Neural cell (in vitro differentiated cells): ENCODE measurements around the gene ATF6. TPM values are rescaled to one million over a fixed set of nuclear protein-coding genes. Genes with fewer than 3 reads are reported as not detected.

Source experiments
- H2AFZ ChIP-seq: fragments of 200-600, 300-800 bp; sonication (generic), shearing (Covaris generic); 2 replicates; pipeline ENCODE4 v1.6.0; 2014; ENCODE audit warnings: low read depth, mild to moderate bottlenecking, antibody characterized with exemption, low read length, moderate library complexity
- H3F3A ChIP-seq: fragments of 200-600 bp; shearing (Covaris generic); 2 replicates; pipeline ENCODE4 v1.6.1; 2016; ENCODE audit warnings: mild to moderate bottlenecking, moderate library complexity, mixed read lengths, antibody characterized with exemption, low read length; ENCODE audit not compliant: insufficient read depth, poor library complexity, severe bottlenecking
- H3K27ac ChIP-seq: fragments of 200-600, 300-800 bp; sonication (generic), shearing (Covaris generic); 2 replicates; pipeline ENCODE4 v1.5.1; 2014; ENCODE audit warnings: mild to moderate bottlenecking, low read length, moderate library complexity
- H3K27me3 ChIP-seq: fragments of 300-800, 200-600 bp; sonication (generic), shearing (Covaris generic); 2 replicates; pipeline ENCODE4 v1.6.0; 2014; ENCODE audit warnings: mild to moderate bottlenecking, low read depth, low read length, moderate library complexity; ENCODE audit not compliant: insufficient read depth
- H3K36me3 ChIP-seq: fragments of 300-800, 200-600 bp; sonication (generic), shearing (Covaris generic); 2 replicates; pipeline ENCODE4 v1.5.1; 2014; ENCODE audit warnings: mild to moderate bottlenecking, antibody characterized with exemption, low read length, moderate library complexity; ENCODE audit not compliant: insufficient read depth
- H3K4me2 ChIP-seq: fragments of 300-800, 200-600 bp; sonication (generic), shearing (Covaris generic); 2 replicates; pipeline ENCODE4 v1.6.0; 2014; ENCODE audit warnings: mild to moderate bottlenecking, low read length
- H3K4me3 ChIP-seq: fragments of 300-800, 200-600 bp; sonication (generic), shearing (Covaris generic); 2 replicates; pipeline ENCODE4 v1.5.1; 2014; ENCODE audit warnings: mild to moderate bottlenecking, low read length, moderate library complexity
- H3K79me2 ChIP-seq: fragments of 200-600 bp; shearing (Covaris generic); replicated peaks from 2 replicates; pipeline ENCODE4 v1.6.0; 2014; ENCODE audit warnings: mild to moderate bottlenecking, low read length, moderate library complexity; ENCODE audit not compliant: insufficient read depth
- H3K9ac ChIP-seq: fragments of 300-800, 200-600 bp; sonication (generic), shearing (Covaris generic); 2 replicates; pipeline ENCODE4 v1.6.1; 2016; ENCODE audit warnings: mild to moderate bottlenecking, low read length, mixed read lengths
- H3K9me2 ChIP-seq: fragments of 200-600 bp; shearing (Covaris generic); 2 replicates; pipeline ENCODE4 v1.6.1; 2016; ENCODE audit warnings: mild to moderate bottlenecking, low read length, mixed read lengths; ENCODE audit not compliant: insufficient read depth
- H3K9me3 ChIP-seq: fragments of 200-600, 300-800 bp; sonication (generic), shearing (Covaris generic); 2 replicates; pipeline ENCODE4 v1.6.1; 2016; ENCODE audit warnings: mild to moderate bottlenecking, mixed run types, low read length, moderate library complexity, mixed read lengths
- H4K20me1 ChIP-seq: fragments of 200-600 bp; shearing (Covaris generic); 2 replicates; pipeline ENCODE4 v1.6.1; 2016; ENCODE audit warnings: mild to moderate bottlenecking, mixed run types; ENCODE audit not compliant: insufficient read depth
- CTCF ChIP-seq: fragments of 450-650 bp; IDR thresholded peaks from 2 replicates; pipeline ENCODE4 v1.5.1; 2014; ENCODE audit warnings: antibody characterized with exemption, mild to moderate bottlenecking, moderate library complexity; ENCODE audit not compliant: poor library complexity, severe bottlenecking
- EP300 ChIP-seq: fragments of 450-650 bp; conservative IDR thresholded peaks from 2 replicates; pipeline ENCODE4 v1.6.1; 2014; ENCODE audit warnings: antibody characterized with exemption, mild to moderate bottlenecking, moderate library complexity; ENCODE audit not compliant: poor library complexity, severe bottlenecking
- EZH2 ChIP-seq: fragments of 200-600, 300-800 bp; shearing (Covaris generic), sonication (generic); IDR thresholded peaks from 2 replicates; pipeline ENCODE4 v1.6.1; 2014; ENCODE audit warnings: antibody characterized with exemption, low read length, borderline replicate concordance, mild to moderate bottlenecking; ENCODE audit not compliant: insufficient read depth, poor library complexity, severe bottlenecking
- MXI1 ChIP-seq: fragments of 450-650 bp; conservative IDR thresholded peaks from 2 replicates; pipeline ENCODE4 v1.6.1; 2014; ENCODE audit warnings: antibody characterized with exemption, mild to moderate bottlenecking; ENCODE audit not compliant: poor library complexity, severe bottlenecking
- POLR2AphosphoS5 ChIP-seq: IDR thresholded peaks from 2 replicates; pipeline ENCODE4 v1.6.1; 2012
- RAD21 ChIP-seq: fragments of 450-650 bp; conservative IDR thresholded peaks from 2 replicates; pipeline ENCODE4 v1.6.1; 2014; ENCODE audit warnings: antibody characterized with exemption, mild to moderate bottlenecking, moderate library complexity
- REST ChIP-seq: IDR thresholded peaks from 2 replicates; pipeline ENCODE4 v1.6.1; 2012; ENCODE audit warnings: borderline replicate concordance
- SMC3 ChIP-seq: fragments of 450-650 bp; conservative IDR thresholded peaks from 2 replicates; pipeline ENCODE4 v1.6.1; 2014; ENCODE audit warnings: antibody characterized with exemption, mild to moderate bottlenecking, moderate library complexity; ENCODE audit not compliant: poor library complexity
- TAF1 ChIP-seq: IDR thresholded peaks from 2 replicates; pipeline ENCODE4 v1.6.1; 2012; ENCODE audit warnings: low read depth
- polyA plus RNA-seq: library from polyadenylated mRNA; depleted of rRNA; stranded (reverse); fragments of >200 nt; gene quantifications from 2 replicates; pipeline ENCODE4 v1.2.3, GENCODE V29; 2014

ATF6 gene
- polyA plus RNA-seq, 1 donor from 2014 or later, result 16.6 TPM

DNA sequence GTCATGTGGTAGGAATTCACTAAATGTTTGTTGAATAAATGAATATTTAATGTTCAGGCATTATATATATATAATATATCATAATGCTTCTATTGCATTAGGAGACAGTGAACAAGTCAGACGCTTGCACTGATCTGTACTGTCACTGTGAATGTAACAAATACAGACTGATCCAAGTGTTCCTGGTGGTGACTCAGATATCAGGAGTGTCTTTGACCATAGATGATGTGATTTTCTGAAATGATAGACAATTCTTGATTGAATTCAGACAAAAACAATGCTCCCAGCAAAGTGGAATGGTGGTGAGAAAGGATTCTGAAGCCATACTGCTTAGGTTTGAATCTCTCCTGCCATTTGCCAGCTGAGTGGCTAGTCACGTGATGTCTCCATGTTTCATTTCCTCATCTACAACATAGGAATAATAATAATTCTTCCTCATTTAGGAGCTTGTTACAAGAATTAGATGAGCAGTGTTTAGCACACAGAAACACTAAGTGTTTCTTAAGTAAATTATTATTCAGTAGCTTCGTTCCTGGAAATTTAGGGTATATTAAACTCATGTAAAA, 186.6 kb downstream of the ATF6 start:
- no peaks in the 10 kb centered on the region for H3K27me3 ChIP-seq
- no peaks in the 10 kb centered on the region for H3K9me3 ChIP-seq
- H3K36me3 ChIP-seq, result no peaks in the 10 kb centered on the region
- H4K20me1 ChIP-seq, result no peaks in the 10 kb centered on the region
- H3K9me2 ChIP-seq, result no peaks in the 10 kb centered on the region
- H3K4me2 ChIP-seq, result no peak overlapping the region
- no peak overlapping the region for H3K27ac ChIP-seq
- no peak for TF ChIP-seq EP300
- no peak for TF ChIP-seq EZH2
- TF ChIP-seq REST, result no peak
- no peak for TF ChIP-seq CTCF
- no peak for TF ChIP-seq TAF1
- no peak for TF ChIP-seq SMC3
- no peak for TF ChIP-seq RAD21
- no peak overlapping the region for H3K4me3 ChIP-seq
- H3K79me2 ChIP-seq, result no peaks in the 10 kb centered on the region
- H3F3A ChIP-seq, result no peaks in the 10 kb centered on the region
- H3K9ac ChIP-seq, result no peak overlapping the region
- H2AFZ ChIP-seq, result no peak overlapping the region

GRCh38 chr1:161953256-161953920, 187.3 kb downstream of the ATF6 start:
- no peaks in the 10 kb centered on the region for H3K9me2 ChIP-seq
- no peaks in the 10 kb centered on the region for H3F3A ChIP-seq
- no peaks in the 10 kb centered on the region for H3K79me2 ChIP-seq
- no peaks in the 10 kb centered on the region for H3K36me3 ChIP-seq
- H3K27me3 ChIP-seq, result no peaks in the 10 kb centered on the region
- H3K27ac ChIP-seq, result no peak overlapping the region
- no peak overlapping the region for H3K4me2 ChIP-seq
- no peak overlapping the region for H2AFZ ChIP-seq
- no peak overlapping the region for H3K9ac ChIP-seq
- H4K20me1 ChIP-seq, result no peaks in the 10 kb centered on the region
- no peak overlapping the region for H3K4me3 ChIP-seq
- TF ChIP-seq POLR2AphosphoS5, result no peak
- no peak for TF ChIP-seq CTCF
- no peak for TF ChIP-seq RAD21
- TF ChIP-seq TAF1, result no peak
- no peak for TF ChIP-seq EZH2
- no peak for TF ChIP-seq SMC3
- TF ChIP-seq MXI1, result no peak
- TF ChIP-seq EP300, result no peak
- TF ChIP-seq REST, result no peak
- no peaks in the 10 kb centered on the region for H3K9me3 ChIP-seq
